ENCODE results near the gene COL2A1.

- no peak for TF ChIP-seq CTCF (IDR thresholded peaks at IDR 0.05)
- no peak for TF ChIP-seq POLR2A (IDR thresholded peaks at IDR 0.05)
These were observed 34.4 kb downstream of the COL2A1 start for GRCh38 chr12:47969845-47970244.
